RPMI7951 (cell line): ENCODE measurements around the gene AHNAK2. TPM values are rescaled to one million over a fixed set of nuclear protein-coding genes. Genes with fewer than 3 reads are reported as not detected.
"Not testable (repeated sequence)": the region's sequence is repeated elsewhere in the genome, so short reads cannot be mapped to it uniquely, and the experiment has no call there.

Experiments
- DNase-seq: peaks from one replicate; pipeline ENCODE4 v3.0.0-alpha.2; 2012; ENCODE audit warnings: low read depth
- total RNA-seq: library from RNA; depleted of rRNA; stranded (reverse); fragments of >200 nt; shearing (Covaris generic); gene quantifications from 2 replicates; pipeline ENCODE4 v1.2.3, GENCODE V29; 2014

Gene AHNAK2
- total RNA-seq, 1 experiment from 2014 or later = 3.6 TPM

- no peak for DNase-seq
Observed at GRCh38 chr14:104954746-104955395, 23.3 kb downstream of the AHNAK2 start.

DNA sequence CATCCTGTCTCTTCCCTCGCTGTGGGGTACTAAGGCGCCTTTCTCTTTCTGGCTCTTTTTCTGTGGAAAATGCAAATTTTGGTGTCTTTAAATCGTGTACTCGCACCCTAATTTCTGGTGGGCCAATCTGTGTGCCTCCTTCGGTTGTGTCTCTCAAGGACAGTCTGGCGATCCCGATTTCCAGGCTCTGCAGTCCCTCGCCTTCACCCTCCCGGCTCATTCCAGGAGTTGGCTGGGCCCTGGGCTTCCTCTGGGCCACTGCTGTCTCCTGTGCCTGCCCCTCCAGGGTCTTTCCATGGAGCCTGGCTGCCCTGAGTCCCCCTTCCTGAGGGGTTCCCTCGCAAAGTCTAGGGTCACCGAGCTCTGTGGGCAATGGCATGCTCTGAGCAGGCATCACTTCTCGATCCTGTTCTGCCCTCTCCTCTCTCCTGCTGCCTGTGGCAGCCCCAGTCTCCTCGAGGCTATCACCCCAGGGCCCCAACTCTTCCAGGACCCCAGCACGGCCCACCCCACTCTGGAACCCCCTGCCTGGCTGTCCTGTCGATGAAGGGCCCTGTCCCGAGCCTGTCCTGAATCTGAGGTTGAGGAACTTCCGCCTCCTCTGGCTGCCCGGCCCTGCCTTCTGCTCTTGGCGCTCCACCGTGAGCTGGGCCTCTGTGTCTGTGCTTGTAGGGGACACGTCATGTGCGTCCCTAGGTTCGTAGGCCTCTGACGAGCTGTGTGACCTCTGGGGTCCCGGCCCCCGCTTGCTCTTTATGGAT, 24.1 kb downstream of the AHNAK2 start:
- DNase-seq = no peak

DNA sequence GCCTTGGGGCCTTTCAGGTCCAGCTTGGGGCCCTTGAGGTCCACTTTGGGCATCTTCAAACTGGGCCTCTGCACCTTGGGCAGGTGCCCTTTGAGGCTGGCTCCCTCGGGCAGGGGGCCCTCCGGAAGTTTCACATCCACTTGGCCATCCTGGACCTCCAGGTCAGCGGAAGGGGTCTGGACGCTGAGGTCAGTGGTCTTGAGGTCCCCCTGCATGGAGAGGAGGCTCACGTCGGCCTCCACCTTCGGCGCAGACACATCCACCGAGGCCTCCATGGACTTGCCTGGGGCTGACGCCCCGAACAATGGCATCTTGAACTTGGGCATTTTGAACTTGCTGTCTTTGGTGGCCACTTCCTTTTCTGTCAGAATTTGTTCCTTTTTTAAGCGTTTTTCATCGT, 25.1 kb downstream of the AHNAK2 start:
- no peak for DNase-seq

GRCh38 chr14:104951863-104952657, 26.1 kb downstream of the AHNAK2 start:
- DNase-seq = not testable (repeated sequence)

GRCh38 chr14:104950701-104951100, 27.5 kb downstream of the AHNAK2 start:
- DNase-seq = not testable (repeated sequence)

DNA sequence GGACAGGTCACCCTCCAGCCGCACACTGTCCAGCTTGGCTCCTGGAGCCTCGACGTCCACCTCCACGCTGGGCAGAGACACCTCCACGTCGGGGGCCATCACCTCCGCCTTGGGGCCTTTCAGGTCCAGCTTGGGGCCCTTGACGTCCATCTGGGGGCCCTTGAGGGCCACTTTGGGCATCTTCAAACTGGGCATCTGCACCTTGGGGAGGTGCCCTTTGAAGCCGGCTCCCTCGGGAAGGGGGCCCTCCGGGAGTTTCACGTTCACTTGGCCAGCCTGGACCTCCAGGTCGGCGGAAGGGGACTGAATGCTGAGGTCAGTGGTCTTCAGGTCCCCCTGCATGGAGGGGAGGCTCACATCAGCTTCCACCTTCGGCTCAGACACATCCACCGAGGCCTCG, 28.2 kb downstream of the AHNAK2 start:
- no peak for DNase-seq

DNA sequence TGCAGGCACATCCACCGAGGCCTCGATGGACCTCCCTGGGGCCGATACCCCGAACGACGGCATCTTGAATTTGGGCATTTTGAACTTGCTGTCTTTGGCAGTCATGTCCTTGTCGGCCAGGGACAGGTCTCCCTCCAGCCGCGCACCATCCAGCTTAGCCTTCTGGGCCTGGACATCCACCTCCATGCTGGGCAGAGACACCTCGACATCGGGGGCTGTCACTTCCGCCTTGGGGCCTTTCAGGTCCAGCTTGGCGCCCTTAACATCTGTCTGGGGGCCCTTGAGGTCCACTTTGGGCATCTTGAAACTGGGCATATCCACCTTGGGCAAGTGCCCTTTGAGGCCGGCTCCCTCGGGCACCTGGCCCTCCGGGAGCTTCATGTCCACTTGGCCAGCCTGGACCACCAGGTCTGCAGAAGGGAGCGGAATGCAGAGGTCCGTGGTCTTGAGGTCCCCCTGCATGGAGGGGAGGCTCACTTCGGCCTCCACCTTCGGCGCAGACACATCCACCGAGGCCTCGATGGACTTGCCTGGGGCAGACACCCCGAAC, 28.7 kb downstream of the AHNAK2 start:
- DNase-seq = not testable (repeated sequence)

DNA sequence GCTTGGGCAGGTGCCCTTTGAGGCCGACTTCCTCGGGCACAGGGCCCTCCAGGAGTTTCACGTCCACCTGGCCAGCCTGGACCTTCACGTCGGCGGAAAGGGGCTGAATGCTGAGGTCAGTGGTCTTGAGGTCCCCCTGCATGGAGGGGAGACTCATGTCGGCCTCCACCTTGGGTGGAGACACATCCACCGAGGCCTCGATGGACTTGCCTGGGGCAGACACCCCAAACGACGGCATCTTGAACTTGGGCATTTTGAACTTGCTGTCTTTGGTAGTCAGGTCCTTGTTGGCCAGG, 29.5 kb downstream of the AHNAK2 start:
- no peak for DNase-seq

- DNase-seq = not testable (repeated sequence)
Observed at GRCh38 chr14:104947881-104948735, 30.1 kb downstream of the AHNAK2 start.

GRCh38 chr14:104947201-104947600, 31.0 kb downstream of the AHNAK2 start:
- DNase-seq = not testable (repeated sequence)

DNA sequence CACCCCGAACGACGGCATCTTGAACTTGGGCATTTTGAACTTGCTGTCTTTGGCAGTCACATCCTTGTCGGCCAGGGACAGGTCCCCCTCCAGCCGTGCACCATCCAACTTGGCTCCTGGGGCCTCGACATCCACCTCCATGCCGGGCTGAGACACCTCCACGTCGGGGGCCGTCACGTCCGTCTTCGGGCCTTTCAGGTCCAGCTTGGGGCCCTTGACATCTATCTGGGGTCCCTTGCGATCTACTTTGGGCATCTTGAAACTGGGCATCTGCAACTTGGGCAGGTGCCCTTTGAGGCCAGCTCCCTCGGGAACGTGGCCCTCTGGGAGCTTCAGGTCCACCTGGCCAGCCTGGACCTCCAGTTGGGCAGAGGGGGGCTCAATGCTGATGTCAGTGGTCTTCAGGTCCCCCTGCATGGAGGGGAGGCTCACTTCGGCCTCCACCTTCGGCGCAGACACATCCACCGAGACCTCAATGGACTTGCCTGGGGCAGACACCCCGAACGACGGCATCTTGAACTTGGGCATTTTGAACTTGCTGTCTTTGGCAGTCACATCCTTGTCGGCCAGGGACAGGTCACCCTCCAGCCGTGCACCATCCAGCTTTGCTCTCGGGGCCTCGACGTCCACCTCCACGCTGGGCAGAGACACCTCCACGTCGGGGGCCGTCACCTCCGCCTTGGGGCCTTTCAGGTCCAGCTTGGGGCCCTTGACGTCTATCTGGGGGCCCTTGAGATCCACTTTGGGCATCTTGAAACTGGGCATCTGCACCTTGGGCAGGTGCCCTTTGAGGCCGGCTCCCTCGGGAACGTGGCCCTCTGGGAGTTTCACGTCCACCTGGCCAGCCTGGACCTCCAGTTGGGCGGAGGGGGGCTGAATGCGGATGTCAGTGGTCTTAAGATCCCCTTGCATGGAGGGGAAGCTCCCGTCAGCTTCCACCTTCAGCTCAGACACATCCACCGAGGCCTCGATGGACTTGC, 31.9 kb downstream of the AHNAK2 start:
- not testable (repeated sequence) for DNase-seq

DNA sequence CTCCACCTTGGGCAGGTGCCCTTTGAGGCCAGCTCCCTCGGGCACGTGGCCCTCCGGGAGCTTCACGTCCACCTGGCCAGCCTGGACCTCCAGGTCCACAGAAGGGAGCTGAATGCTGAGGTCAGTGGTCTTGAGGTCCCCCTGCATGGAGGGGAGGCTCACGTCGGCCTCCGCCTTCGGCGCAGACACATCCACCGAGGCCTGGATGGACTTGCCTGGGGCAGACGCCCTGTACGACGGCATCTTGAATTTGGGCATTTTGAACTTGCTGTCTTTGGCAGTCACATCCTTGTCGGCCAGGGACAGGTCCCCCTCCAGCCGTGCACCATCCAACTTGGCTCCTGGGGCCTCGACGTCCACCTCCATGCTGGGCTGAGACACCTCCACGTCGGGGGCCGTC, 32.9 kb downstream of the AHNAK2 start:
- DNase-seq = not testable (repeated sequence)

GRCh38 chr14:104944436-104945205, 33.6 kb downstream of the AHNAK2 start:
- not testable (repeated sequence) for DNase-seq

DNA sequence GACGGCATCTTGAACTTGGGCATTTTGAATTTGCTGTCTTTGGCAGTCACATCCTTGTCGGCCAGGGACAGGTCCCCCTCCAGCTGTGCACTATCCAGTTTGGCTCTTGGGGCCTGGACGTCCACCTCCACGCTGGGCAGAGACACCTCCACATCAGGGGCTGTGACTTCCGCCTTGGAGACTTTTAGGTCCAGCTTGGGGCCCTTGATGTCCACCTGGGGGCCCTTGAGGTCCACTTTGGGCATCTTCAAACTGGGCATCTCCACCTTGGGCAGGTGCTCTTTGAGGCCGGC, 34.2 kb downstream of the AHNAK2 start:
- not testable (repeated sequence) for DNase-seq

DNA sequence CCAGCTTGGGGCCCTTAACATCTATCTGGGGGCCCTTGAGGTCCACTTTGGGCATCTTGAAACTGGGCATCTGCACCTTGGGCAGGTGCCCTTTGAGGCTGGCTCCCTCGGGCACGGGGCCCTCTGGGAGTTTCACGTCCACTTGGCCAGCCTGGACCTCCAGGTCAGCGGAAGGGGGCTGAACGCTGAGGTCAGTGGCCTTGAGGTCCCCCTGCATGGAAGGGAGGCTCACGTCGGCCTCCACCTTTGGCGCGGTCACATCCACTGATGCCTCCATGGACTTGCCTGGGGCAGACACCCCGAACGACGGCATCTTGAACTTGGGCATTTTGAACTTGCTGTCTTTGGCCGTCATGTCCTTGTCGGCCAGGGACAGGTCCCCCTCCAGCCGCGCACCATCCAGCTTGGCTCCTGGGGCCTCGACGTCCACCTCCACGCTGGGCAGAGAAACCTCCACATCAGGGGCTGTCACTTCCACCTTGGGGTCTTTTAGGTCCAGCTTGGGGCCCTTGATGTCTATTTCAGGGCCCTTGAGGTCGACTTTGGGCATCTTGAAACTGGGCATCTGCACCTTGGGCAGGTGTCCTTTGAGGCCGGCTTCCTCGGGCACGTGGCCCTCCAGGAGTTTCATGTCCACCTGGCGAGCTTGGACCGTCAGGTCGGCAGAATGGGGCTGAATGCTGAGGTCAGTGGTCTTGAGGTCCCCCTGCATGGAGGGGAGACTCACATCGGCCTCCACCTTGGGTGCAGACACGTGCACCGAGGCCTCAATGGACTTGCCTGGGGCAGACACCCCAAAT, 34.8 kb downstream of the AHNAK2 start:
- DNase-seq = not testable (repeated sequence)

DNA sequence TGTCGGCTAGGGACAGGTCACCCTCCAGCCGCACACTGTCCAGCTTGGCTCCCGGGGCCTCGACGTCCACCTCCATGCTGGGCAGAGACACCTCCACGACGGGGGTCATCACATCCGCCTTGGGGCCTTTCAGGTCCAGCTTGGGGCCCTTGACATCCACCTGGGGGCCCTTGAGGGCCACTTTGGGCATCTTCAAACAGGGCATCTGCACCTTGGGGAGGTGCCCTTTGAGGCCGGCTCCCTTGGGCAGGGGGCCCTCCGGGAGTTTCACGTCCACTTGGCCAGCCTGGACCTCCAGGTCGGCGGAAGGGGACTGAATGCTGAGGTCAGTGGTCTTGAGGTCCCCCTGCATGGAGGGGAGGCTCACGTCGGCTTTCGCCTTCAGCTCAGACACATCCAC, 35.6 kb downstream of the AHNAK2 start:
- no peak for DNase-seq

DNA sequence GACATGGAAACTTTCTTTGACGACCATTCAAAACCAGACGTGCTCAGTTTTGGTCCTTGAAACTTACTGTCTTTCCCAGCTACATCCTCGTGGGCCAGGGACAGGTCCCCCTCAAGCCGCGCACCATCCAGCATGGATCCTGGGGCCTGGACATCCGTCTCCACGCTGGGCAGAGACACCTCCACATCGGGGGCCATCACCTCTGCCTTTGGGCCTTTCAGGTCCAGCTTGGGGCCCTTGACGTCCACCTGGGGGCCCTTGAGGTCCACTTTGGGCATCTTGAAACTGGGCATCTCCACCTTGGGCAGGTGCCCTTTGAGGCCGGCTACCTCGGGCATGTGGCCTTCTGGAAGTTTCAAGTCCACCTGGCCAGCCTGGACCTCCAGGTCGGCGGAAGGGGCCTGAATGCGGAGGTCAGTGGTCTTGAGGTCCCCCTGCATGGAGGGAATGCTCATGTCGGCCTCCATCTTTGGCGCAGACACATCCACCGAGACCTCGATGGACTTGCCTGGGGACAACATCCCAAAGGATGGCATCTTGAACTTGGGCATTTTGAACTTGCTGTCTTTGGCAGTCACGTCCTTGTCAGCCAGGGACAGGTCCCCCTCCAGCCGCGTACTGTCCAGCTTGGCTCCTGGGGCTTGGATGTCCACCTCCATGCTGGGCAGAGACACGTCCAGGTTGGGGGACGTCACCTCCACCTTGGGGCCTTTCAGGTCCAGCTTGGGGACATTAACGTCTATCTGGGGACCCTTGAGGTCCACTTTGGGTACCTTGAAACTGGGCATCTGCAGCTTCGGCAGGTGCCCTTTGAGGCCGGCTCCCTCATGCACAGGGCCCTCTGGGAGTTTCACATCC, 36.4 kb downstream of the AHNAK2 start:
- no peak for DNase-seq
